ENCODE data around the gene FAM228A.
"Not testable (repeated sequence)": the region's sequence is repeated elsewhere in the genome, so short reads cannot be mapped to it uniquely, and the experiment has no call there.

FAM228A gene

DNA sequence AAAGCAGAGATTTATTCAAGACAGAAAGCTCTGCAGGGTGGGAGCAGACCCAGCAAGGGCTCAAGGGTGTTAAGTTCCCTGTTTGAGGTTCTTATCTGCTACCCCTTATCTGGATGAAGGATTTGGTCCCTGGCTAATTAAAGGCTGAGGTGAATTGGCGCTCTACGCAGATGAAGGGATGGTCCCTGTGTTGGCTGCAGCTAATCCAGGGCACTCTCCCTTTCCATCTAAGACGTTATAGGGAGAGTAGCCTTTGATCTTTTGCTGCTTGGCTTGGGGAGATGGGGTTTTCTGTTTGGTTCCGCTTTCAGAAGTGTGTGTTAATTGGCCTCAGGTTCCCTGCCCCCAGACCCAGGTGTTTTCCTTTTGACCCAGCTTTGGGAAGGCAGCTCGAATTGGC lies 17.0 kb downstream of the FAM228A start:
- DNase-seq: no peak

DNA sequence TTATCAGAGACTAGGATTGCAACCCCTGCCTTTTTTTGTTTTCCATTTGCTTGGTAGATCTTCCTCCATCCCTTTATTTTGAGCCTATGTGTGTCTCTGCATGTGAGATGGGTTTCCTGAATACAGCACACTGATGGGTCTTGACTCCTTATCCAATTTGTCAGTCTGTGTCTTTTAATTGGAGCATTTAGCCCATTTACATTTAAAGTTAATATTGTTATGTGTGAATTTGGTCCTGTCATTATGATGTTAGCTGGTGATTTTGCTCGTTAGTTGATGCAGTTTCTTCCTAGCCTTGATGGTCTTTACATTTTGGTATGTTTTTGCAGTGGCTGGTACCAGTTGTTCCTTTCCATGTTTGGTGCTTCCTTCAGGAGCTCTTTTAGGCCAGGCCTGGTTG lies 22.4 kb downstream of the FAM228A start:
- DNase-seq: not testable (repeated sequence)

- no peak for DNase-seq
These were observed 25.2 kb downstream of the FAM228A start for GRCh38 chr2:24199968-24200590.

DNA sequence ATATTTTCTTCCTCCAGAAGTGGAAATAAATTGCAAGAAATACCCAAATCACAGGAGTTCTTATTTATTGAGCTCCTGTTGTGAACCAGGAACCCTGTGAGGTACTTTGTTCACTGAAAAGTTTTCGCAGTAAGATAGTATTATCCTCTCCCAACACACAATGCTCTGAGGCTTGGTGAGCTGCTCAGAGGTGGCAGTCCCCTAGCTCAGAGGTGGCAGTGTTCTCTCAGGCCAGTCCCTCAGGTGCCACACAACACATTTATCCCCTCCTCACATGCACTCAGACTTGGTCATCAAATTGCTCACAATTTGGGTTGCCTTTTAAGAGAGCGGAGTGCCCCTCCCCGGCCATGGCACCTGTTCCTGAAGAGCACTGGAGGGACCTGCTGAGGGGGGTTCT lies 25.9 kb downstream of the FAM228A start:
- no peak for DNase-seq

GRCh38 chr2:24203029-24203786 lies 28.4 kb downstream of the FAM228A start:
- peak; percentile 19 for DNase-seq

DNA sequence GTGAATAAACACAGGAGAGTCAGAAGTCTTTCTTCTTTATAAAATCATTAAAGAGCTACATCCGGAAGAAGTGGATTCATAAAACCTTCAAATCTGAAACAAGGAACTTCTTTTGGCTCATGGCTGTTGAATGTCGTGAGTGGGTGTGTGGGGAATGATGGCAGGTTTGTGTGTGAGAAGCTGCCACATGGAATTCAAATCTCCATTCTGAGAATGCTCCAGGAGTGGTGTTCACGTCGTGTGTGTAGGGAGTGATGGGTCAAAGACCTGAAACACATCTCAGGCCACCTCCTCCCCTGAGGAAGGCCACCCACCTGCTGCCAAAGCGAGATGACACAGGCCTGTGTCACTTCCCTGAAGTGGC lies 28.9 kb downstream of the FAM228A start:
- DNase-seq: no peak

GRCh38 chr2:24204505-24204904 lies 29.7 kb downstream of the FAM228A start:
- no peak for DNase-seq

DNA sequence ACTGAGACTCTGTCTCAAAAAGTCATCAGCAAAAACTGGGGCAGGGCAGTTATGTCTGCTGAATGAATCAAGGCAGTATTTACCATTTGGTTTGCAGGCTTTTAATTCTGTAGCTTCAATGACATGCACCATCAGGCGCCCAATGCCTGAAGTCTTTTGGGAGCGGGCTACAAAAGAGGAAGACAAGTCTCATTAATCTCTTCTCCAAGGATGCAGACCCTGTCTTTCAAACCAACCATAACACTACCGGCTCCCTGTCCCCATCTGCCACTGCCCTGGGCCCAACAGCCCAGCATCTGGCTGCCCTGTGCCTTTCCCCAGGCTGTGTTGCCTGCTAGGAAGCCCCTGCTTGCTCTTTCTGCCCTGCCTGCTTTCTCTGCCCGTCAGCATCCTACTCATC lies 30.3 kb downstream of the FAM228A start:
- DNase-seq: no peak

GRCh38 chr2:24206242-24206641 lies 31.4 kb downstream of the FAM228A start:
- DNase-seq: no peak

- no peak for DNase-seq
These were observed 31.9 kb downstream of the FAM228A start for GRCh38 chr2:24206714-24207113.

DNA sequence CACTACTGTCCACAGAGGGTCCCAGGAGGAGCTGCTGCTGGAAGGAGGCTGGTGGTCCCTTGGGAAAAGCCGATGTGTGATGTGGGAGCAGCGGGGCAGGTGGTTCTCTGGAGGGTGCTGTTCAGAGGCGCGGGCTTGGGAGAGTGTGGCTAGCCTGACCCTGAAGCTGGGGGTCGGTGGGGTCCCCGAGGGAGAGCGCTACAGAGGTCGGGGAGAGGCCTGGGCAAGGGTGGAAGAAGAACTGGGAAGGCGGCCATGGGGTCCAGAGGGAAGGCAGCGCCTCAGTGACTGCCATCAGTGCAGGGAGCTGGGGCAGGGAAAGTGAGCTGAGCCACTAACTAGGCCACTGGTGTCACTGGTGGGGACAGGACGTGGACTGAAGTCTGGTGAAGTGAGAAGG lies 32.5 kb downstream of the FAM228A start:
- no peak for DNase-seq

GRCh38 chr2:24208490-24208889 lies 33.6 kb downstream of the FAM228A start:
- no peak for DNase-seq

DNA sequence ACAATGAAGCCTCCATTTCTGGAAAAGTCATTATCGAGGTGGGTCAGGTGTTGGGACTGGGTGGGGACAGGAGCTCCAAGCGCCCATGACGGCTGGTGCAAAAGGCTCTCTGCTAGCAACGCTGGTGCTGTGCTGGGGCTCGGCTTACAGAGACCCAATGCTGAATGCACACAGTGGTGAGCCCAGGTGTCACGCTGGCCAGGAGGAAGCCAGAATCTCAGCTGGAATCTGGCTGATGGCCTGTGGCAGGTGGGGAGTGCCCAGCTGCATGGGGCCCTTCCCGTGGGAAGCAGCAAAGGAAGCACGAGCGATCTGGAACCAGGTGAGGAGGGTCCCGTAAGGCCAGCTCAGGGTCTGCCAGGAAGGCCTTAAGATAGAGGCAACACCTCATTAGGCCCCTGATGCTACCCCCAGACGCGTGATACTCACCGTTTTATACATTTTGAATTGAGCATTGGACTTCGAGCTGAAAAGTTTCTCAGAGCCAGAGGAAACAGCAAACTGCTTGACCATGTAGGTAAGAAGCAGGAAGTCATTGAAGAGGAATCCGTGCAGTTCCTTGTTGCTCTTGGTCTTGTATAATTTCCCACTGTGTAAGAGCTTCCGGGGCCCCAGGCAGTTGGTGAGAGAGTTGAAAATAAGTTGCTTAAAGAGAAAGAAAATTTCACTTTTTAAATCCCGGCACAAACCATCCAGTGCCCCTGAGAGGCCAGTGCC lies 34.7 kb downstream of the FAM228A start:
- DNase-seq: no peak

DNA sequence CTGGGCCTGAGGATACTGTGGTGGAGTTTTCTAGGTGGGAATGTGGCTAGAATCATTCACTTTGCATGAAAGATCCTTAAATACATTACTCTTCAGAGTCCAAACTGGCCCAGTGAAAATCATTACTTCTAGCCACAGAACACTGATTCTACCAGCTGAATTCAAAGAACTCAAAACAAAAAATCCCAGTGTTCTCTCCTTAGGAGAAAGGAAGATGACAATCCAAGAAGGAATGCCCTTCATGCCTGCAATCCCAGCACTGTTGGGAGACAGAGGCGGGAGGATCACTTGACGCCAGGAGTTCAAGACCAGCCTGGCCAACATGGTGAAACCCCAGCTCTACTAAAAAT lies 35.2 kb downstream of the FAM228A start:
- DNase-seq: no peak

GRCh38 chr2:24210723-24211122 lies 35.9 kb downstream of the FAM228A start:
- no peak for DNase-seq

GRCh38 chr2:24211408-24211807 lies 36.6 kb downstream of the FAM228A start:
- DNase-seq: no peak

DNA sequence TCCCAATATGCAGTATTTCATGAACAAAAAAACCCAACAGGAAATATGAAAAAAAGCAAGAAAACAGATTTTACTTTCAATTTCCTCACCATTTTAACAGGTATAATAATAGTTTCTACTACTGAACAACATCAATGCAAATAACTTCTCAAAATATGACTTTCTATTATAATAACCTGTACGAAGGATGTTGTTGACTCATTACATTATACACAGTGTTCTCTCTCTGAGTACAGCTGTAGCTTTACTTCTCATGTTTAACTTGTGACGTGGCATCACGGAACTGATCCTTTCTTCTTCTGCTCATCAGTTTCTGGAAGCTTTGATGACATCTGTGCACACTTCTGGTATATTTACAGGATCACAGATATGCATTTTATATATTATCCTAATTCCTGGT lies 40.0 kb downstream of the FAM228A start:
- no peak for DNase-seq

GRCh38 chr2:24220554-24221291 lies 45.9 kb downstream of the FAM228A start:
- DNase-seq: peak; percentile 72

- DNase-seq: no peak
These were observed 46.6 kb downstream of the FAM228A start for GRCh38 chr2:24221343-24222050.

- no peak for DNase-seq
These were observed 48.1 kb downstream of the FAM228A start for GRCh38 chr2:24222946-24223345.

GRCh38 chr2:24225499-24226242 lies 50.8 kb downstream of the FAM228A start:
- no peak for DNase-seq

GRCh38 chr2:24228470-24228869 lies 53.6 kb downstream of the FAM228A start:
- peak; percentile 51 for DNase-seq

Data from NCI-H526 treated with DMSO at 0.1 percent for 48 hours (cell line).